ENCODE results near the gene CEP85L. TPM values are rescaled to one million over a fixed set of nuclear protein-coding genes. Genes with fewer than 3 reads are reported as not detected.

The CEP85L gene
- total RNA-seq, 1 experiment from 2014 or later = 4.9 TPM

DNA sequence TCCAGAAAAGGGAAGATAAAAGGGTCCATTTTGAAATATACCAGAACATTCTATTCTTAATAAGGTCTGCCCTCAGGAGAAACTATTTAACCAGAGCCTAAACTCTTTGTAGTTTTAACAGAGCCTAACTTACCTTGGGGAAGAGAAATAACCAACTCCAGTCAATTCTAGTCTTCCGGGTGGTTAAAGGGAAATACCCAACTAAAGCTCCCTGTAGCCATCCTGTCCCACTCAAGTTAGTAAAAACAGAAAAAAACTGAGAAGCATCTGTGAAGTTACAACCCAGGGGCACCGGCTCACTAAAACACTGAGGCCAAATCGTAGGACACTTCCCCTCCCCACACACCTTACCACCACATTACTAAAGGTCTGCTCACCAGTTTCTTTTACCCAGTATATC is 23.7 kb downstream of the CEP85L start:
- TF ChIP-seq ZFX (IDR thresholded peaks at IDR 0.05) (no peak), CBX3 (IDR thresholded peaks at IDR 0.05; ENCODE audit: low read depth) (no peak), CEBPB (IDR thresholded peaks at IDR 0.05; ENCODE audit: low read depth) (no peak), FOSL1 (IDR thresholded peaks at IDR 0.05; ENCODE audit: low read depth) (no peak), POLR2AphosphoS5 (IDR thresholded peaks at IDR 0.05; ENCODE audit: low read depth, low read length) (no peak), ZNF274 (IDR thresholded peaks at IDR 0.05; ENCODE audit: low read depth, low read length) (no peak), ELF1 (IDR thresholded peaks at IDR 0.05; ENCODE audit: borderline replicate concordance, low read depth) (no peak), EZH2 (IDR thresholded peaks at IDR 0.05) (no peak), EZH2phosphoT487 (IDR thresholded peaks at IDR 0.05; ENCODE audit: borderline replicate concordance) (no peak), JUND (IDR thresholded peaks at IDR 0.05) (no peak), YY1 (IDR thresholded peaks at IDR 0.05; ENCODE audit: extremely low read depth, insufficient replicate concordance, low read depth, low read length) (no peak), SP1 (IDR thresholded peaks at IDR 0.05; ENCODE audit: low read depth) (no peak), TCF7L2 (IDR thresholded peaks at IDR 0.05; ENCODE audit: borderline replicate concordance, extremely low read depth, insufficient read depth, insufficient read length) (no peak), SRF (IDR thresholded peaks at IDR 0.05; ENCODE audit: low read depth) (no peak), POLR2A (IDR thresholded peaks at IDR 0.05; ENCODE audit: borderline replicate concordance, extremely low read depth, insufficient read depth, insufficient read length) (no peak), SIN3A (IDR thresholded peaks at IDR 0.05; ENCODE audit: low read depth) (no peak)
- TF ChIP-seq, protein P1, sequence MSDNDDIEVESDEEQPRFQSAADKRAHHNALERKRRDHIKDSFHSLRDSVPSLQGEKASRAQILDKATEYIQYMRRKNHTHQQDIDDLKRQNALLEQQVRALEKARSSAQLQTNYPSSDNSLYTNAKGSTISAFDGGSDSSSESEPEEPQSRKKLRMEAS (IDR thresholded peaks at IDR 0.05) = no peak
- TF ChIP-seq, protein P2, sequence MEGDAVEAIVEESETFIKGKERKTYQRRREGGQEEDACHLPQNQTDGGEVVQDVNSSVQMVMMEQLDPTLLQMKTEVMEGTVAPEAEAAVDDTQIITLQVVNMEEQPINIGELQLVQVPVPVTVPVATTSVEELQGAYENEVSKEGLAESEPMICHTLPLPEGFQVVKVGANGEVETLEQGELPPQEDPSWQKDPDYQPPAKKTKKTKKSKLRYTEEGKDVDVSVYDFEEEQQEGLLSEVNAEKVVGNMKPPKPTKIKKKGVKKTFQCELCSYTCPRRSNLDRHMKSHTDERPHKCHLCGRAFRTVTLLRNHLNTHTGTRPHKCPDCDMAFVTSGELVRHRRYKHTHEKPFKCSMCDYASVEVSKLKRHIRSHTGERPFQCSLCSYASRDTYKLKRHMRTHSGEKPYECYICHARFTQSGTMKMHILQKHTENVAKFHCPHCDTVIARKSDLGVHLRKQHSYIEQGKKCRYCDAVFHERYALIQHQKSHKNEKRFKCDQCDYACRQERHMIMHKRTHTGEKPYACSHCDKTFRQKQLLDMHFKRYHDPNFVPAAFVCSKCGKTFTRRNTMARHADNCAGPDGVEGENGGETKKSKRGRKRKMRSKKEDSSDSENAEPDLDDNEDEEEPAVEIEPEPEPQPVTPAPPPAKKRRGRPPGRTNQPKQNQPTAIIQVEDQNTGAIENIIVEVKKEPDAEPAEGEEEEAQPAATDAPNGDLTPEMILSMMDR (IDR thresholded peaks at IDR 0.05 in 2 of 3, conservative IDR thresholded peaks at IDR 0.05 in 1 of 3; ENCODE audit: borderline replicate concordance in 1 of 3, insufficient read depth in 1 of 3, low read depth in 2 of 3, low read length in 2 of 3) = no peak
- TF ChIP-seq, protein P3, sequence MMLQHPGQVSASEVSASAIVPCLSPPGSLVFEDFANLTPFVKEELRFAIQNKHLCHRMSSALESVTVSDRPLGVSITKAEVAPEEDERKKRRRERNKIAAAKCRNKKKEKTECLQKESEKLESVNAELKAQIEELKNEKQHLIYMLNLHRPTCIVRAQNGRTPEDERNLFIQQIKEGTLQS (IDR thresholded peaks at IDR 0.05) = no peak
- TF ChIP-seq, protein P4, sequence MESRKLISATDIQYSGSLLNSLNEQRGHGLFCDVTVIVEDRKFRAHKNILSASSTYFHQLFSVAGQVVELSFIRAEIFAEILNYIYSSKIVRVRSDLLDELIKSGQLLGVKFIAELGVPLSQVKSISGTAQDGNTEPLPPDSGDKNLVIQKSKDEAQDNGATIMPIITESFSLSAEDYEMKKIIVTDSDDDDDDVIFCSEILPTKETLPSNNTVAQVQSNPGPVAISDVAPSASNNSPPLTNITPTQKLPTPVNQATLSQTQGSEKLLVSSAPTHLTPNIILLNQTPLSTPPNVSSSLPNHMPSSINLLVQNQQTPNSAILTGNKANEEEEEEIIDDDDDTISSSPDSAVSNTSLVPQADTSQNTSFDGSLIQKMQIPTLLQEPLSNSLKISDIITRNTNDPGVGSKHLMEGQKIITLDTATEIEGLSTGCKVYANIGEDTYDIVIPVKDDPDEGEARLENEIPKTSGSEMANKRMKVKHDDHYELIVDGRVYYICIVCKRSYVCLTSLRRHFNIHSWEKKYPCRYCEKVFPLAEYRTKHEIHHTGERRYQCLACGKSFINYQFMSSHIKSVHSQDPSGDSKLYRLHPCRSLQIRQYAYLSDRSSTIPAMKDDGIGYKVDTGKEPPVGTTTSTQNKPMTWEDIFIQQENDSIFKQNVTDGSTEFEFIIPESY (IDR thresholded peaks at IDR 0.05; ENCODE audit: extremely low read depth, insufficient replicate concordance, low read length) = no peak
- ChIA-PET CTCF (no interaction called here), POLR2A (no interaction called here), RAD21 (ENCODE audit: low non-redundant PET in 1 of 2, low total read pairs in 2 of 2, uncharacterized antibody in 2 of 2, unreplicated experiment in 2 of 2) (no interaction called here)
- DNase-seq (ENCODE audit: low read depth, low spot score) (no peak), ATAC-seq (no peak)
- Histone ChIP-seq H3K4me3 (replicated peaks in 1 of 2; ENCODE audit: low read depth in 1 of 2, low read length in 2 of 2) (no peak overlapping the region), H3K4me2 (ENCODE audit: low read length) (no peak overlapping the region), H4K20me1 (ENCODE audit: insufficient read depth) (no peaks in the 10 kb centered on the region), H3K36me3 (ENCODE audit: control insufficient read depth in 1 of 2, insufficient read depth in 2 of 2, low read length in 2 of 2) (no peaks in the 10 kb centered on the region), H3K9me3 (ENCODE audit: control insufficient read depth in 1 of 2, insufficient read depth in 1 of 2, low read depth in 1 of 2, low read length in 2 of 2) (peaks cover 4 to 9% of the 10 kb centered on the region in 2 experiments; a peak in 1 of 4 replicates), H2AFZ (ENCODE audit: low read depth, low read length, poor library complexity, severe bottlenecking) (no peak overlapping the region), H3K9me2 (ENCODE audit: insufficient read depth) (no peaks in the 10 kb centered on the region), H3K27me3 (ENCODE audit: insufficient read depth, low read length) (no peaks in the 10 kb centered on the region), H3K4me1 (ENCODE audit: control insufficient read depth in 1 of 2, insufficient read depth in 2 of 2, low read length in 2 of 2) (no peaks in the 10 kb centered on the region), H3K79me2 (ENCODE audit: insufficient read depth, low read length) (peaks cover 5% of the 10 kb centered on the region; the same call in 1 of the 2 replicates), H3K27ac (ENCODE audit: low read depth, low read length) (no peak overlapping the region), H3K9ac (ENCODE audit: low read length) (no peak overlapping the region)
- intact Hi-C loops (cut with micrococcal nuclease) = no loop called here
- no TSS peak for BruUV-seq (replicated peaks)

Measured in HCT116 (cell line).